ENCODE measurements around the gene JAM3.

JAM3 gene

DNA sequence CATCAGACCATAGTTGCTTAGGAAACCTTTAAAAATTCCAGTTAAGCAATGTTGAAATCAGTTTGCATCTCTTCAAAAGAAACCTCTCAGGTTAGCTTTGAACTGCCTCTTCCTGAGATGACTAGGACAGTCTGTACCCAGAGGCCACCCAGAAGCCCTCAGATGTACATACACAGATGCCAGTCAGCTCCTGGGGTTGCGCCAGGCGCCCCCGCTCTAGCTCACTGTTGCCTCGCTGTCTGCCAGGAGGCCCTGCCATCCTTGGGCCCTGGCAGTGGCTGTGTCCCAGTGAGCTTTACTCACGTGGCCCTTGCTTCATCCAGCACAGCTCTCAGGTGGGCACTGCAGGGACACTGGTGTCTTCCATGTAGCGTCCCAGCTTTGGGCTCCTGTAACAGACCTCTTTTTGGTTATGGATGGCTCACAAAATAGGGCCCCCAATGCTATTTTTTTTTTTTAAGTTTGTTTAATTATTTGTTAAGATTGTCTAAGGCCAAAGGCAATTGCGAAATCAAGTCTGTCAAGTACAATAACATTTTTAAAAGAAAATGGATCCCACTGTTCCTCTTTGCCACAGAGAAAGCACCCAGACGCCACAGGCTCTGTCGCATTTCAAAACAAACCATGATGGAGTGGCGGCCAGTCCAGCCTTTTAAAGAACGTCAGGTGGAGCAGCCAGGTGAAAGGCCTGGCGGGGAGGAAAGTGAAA is 81.5 kb downstream of the JAM3 start:
- no peak for TF ChIP-seq CTCF (IDR thresholded peaks at IDR 0.05; ENCODE audit: low read depth, low read length)
- no peak overlapping the region for H3K4me3 ChIP-seq (replicated peaks in 1 of 2; ENCODE audit: low read depth in 2 of 2, low read length in 2 of 2)

GRCh38 chr11:134151083-134151747 is 82.3 kb downstream of the JAM3 start:
- no peak overlapping the region for H3K4me3 ChIP-seq (replicated peaks in 1 of 2; ENCODE audit: low read depth in 2 of 2, low read length in 2 of 2)
- DNase-seq (ENCODE audit: low read depth in 2 of 2): no peak
- TF ChIP-seq CTCF (IDR thresholded peaks at IDR 0.05; ENCODE audit: low read depth, low read length): no peak

More for the DNA sequence above, 81.5 kb downstream of the JAM3 start:
- no peak for DNase-seq (ENCODE audit: low read depth in 2 of 2)

GRCh38 chr11:134152696-134153095 is 83.8 kb downstream of the JAM3 start:
- TF ChIP-seq CTCF (IDR thresholded peaks at IDR 0.05; ENCODE audit: low read depth, low read length): no peak
- H3K4me3 ChIP-seq (replicated peaks in 1 of 2; ENCODE audit: low read depth in 2 of 2, low read length in 2 of 2): no peak overlapping the region
- no peak for DNase-seq (ENCODE audit: low read depth in 2 of 2)

DNA sequence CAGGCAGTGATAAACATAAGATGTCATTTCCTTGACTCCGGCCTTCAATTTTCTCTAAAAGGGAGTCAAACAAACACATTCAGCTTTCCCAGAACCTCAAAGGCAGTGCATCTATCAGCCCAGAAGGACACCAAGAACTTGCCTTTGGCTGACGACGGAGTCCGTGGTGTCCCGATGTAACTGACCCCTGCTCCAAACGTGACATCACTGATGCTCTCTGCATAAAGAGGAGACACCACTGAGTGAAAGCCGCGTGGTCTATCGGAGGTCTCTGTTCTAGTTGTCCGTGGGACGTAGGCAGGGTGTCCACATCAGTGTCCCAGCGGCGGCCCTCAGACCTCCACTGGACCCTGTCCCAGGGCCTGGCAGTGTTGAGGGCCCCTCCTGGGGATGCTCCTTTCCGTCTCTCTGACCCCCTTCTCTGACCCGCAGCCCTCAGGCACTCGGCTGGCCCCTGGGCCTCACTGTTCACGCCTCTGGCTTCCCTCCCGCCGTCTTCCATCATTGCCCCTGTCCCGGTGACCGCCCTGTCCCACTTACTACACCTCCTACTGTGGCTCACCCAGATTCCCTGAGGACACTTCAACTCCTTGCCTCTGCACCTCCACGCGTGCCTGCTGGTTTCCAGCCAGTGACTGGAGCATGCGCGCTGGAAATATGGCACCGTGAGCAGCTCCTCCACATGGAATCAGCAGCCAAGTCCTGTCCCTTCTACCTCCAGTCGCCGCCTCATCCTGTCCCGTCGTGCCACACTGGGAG is 84.5 kb downstream of the JAM3 start:
- TF ChIP-seq CTCF (IDR thresholded peaks at IDR 0.05; ENCODE audit: low read depth, low read length): no peak
- DNase-seq (ENCODE audit: low read depth in 2 of 2): no peak
- H3K4me3 ChIP-seq (replicated peaks in 1 of 2; ENCODE audit: low read depth in 2 of 2, low read length in 2 of 2): no peak overlapping the region

GRCh38 chr11:134154441-134154840 is 85.6 kb downstream of the JAM3 start:
- no peak for TF ChIP-seq CTCF (IDR thresholded peaks at IDR 0.05; ENCODE audit: low read depth, low read length)
- no peak overlapping the region for H3K4me3 ChIP-seq (replicated peaks in 1 of 2; ENCODE audit: low read depth in 2 of 2, low read length in 2 of 2)
- DNase-seq (ENCODE audit: low read depth in 2 of 2): no peak

GRCh38 chr11:134155456-134155855 is 86.6 kb downstream of the JAM3 start:
- no peak for DNase-seq (ENCODE audit: low read depth in 2 of 2)
- TF ChIP-seq CTCF (IDR thresholded peaks at IDR 0.05; ENCODE audit: low read depth, low read length): no peak
- H3K4me3 ChIP-seq (replicated peaks in 1 of 2; ENCODE audit: low read depth in 2 of 2, low read length in 2 of 2): no peak overlapping the region

Data from cardiac fibroblast (primary cell).